Stomach (tissue), 4 donors: ENCODE results near the gene GCNT2.

Experiments used
- CTCF ChIP-seq, 7 experiments: fragments of 450-650 bp in 4 of 7; fragments of 200-600 bp in 3 of 7; sonication (generic) in 3 of 7; IDR thresholded peaks; one replicate each; pipeline ENCODE4 v1.5.1; 2016 to 2019; ENCODE audit warnings: antibody characterized with exemption in 7 of 7, control low read depth in 2 of 7, mild to moderate bottlenecking in 1 of 7
- POLR2A ChIP-seq, 4 donors: fragments of 450-650 bp; IDR thresholded peaks; one replicate each; pipeline ENCODE4 v1.6.1; 2016; ENCODE audit warnings: antibody characterized with exemption in 4 of 4, control low read depth in 2 of 4, mild to moderate bottlenecking in 1 of 4, moderate library complexity in 1 of 4

GRCh38 chr6:10597499-10598001 lies 76.4 kb downstream of the GCNT2 start:
- TF ChIP-seq CTCF (IDR thresholded peaks at IDR 0.05) (no peak), POLR2A (IDR thresholded peaks at IDR 0.05) (no peak)
